ENCODE measurements around the gene LDHB.

- TF ChIP-seq GABPA (IDR thresholded peaks at IDR 0.05; ENCODE audit: low read depth) (no peak), CTCF (IDR thresholded peaks at IDR 0.05) (no peak), NFIC (IDR thresholded peaks at IDR 0.05; ENCODE audit: borderline replicate concordance) (no peak), POLR2AphosphoS5 (IDR thresholded peaks at IDR 0.05; ENCODE audit: low read depth, low read length) (no peak), EP300 (IDR thresholded peaks at IDR 0.05; ENCODE audit: borderline replicate concordance in 1 of 2, low read depth in 1 of 2, low read length in 1 of 2) (no peak), USF1 (IDR thresholded peaks at IDR 0.05; ENCODE audit: borderline replicate concordance, low read depth) (no peak), IRF3 (IDR thresholded peaks at IDR 0.05; ENCODE audit: low read depth, low read length) (no peak)
Measured at GRCh38 chr12:21606175-21606574, 51.5 kb downstream of the LDHB start.

Measured in SK-N-SH (cell line).